MM.1S (cell line): Measurements from ENCODE around the gene TDRD7.

Experiments
- DNase-seq: peaks from one replicate; pipeline ENCODE4 v3.0.0-alpha.2; 2015
- H2AFZ ChIP-seq: fragments of 300-600 bp; sonication (generic); 2 replicates; pipeline ENCODE4 v1.6.0; 2016; ENCODE audit warnings: antibody characterized with exemption, low read length
- H3F3A ChIP-seq: fragments of 300-600 bp; sonication (generic); 2 replicates; pipeline ENCODE4 v1.6.1; 2016; ENCODE audit warnings: mild to moderate bottlenecking, antibody characterized with exemption, low read length, moderate library complexity, mixed read lengths; ENCODE audit not compliant: insufficient read depth
- H3K27ac ChIP-seq: fragments of 300-600 bp; sonication (generic); 2 replicates; pipeline ENCODE4 v1.5.1; 2016; ENCODE audit warnings: mild to moderate bottlenecking, low read length
- H3K27me3 ChIP-seq: fragments of 300-600 bp; sonication (generic); replicated peaks from 2 replicates; pipeline ENCODE4 v1.6.0; 2016; ENCODE audit warnings: low read length; ENCODE audit not compliant: insufficient read depth
- H3K36me3 ChIP-seq: fragments of 300-600 bp; sonication (generic); replicated peaks from 2 replicates; pipeline ENCODE4 v1.6.1; 2016; ENCODE audit warnings: mild to moderate bottlenecking, low read length, mixed read lengths; ENCODE audit not compliant: insufficient read depth
- H3K4me1 ChIP-seq: fragments of 300-600 bp; sonication (generic); 2 replicates; pipeline ENCODE4 v1.6.1; 2016; ENCODE audit warnings: low read length, mixed read lengths
- H3K4me2 ChIP-seq: fragments of 300-600 bp; sonication (generic); 2 replicates; pipeline ENCODE4 v1.6.0; 2016; ENCODE audit warnings: low read depth, low read length
- H3K4me3 ChIP-seq: fragments of 300-600 bp; sonication (generic); 2 replicates; pipeline ENCODE4 v1.5.1; 2016; ENCODE audit warnings: low read length, mixed read lengths
- H3K79me2 ChIP-seq: fragments of 300-600 bp; sonication (generic); 2 replicates; pipeline ENCODE4 v1.6.1; 2016; ENCODE audit warnings: mixed run types, low read length, mixed read lengths
- H3K9ac ChIP-seq: fragments of 300-600 bp; sonication (generic); 2 replicates; pipeline ENCODE4 v1.6.1; 2016; ENCODE audit warnings: low read length, mixed read lengths
- H3K9me2 ChIP-seq: fragments of 300-600 bp; sonication (generic); replicated peaks from 2 replicates; pipeline ENCODE4 v1.6.1; 2016; ENCODE audit warnings: mild to moderate bottlenecking, low read length, mixed read lengths; ENCODE audit not compliant: insufficient read depth
- H3K9me3 ChIP-seq: fragments of 300-600 bp; sonication (generic); replicated peaks from 2 replicates; pipeline ENCODE4 v1.6.1; 2016; ENCODE audit warnings: mild to moderate bottlenecking, low read length, mixed read lengths; ENCODE audit not compliant: insufficient read depth
- H4K20me1 ChIP-seq: fragments of 300-600 bp; sonication (generic); 2 replicates; pipeline ENCODE4 v1.6.1; 2016; ENCODE audit warnings: mild to moderate bottlenecking, low read length, moderate library complexity, mixed read lengths; ENCODE audit not compliant: insufficient read depth
- CTCF ChIP-seq: fragments of 300-600 bp; sonication (generic); IDR thresholded peaks from 2 replicates; pipeline ENCODE4 v1.5.1; 2016; ENCODE audit warnings: antibody characterized with exemption, low read length, mixed read lengths
- EZH2 ChIP-seq: fragments of 300-600 bp; sonication (generic); optimal IDR thresholded peaks from 2 replicates; pipeline ENCODE3; 2017; ENCODE audit warnings: low read depth, mild to moderate bottlenecking, antibody characterized with exemption, low read length, mixed read lengths
- EZH2phosphoT487 ChIP-seq: fragments of 300-600 bp; sonication (generic); IDR thresholded peaks from 2 replicates; pipeline ENCODE4 v1.6.1; 2018; ENCODE audit warnings: antibody characterized with exemption, low read length

TDRD7 gene

DNA sequence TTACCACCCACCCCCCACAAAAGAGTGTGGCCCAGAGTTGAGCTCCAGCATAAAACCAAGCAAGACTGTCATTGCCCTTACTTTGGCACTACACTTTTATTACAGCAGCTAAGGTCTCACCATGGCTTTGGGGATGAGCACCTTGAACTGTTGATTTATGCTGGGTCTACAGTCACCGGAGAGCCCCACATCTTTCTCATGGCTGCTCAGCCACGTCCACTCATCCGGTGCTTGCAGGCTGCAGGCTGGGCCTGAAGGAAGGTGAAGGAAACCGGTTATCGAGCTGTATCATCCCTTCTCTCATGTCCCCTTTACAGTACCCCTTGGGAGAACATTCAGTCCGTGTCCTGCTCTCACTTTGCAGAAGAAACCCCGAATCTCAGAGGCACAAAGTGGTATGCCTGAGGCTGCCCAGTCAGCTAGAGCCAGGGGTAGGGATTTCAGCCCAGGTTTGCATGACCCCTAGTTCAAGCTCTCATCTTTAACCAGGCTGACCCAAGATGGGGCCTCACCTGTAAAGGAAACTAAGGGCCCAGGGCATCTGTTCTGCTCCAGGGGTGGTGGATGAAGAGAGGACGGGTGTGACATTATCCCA, 101.2 kb downstream of the TDRD7 start:
- H3K79me2 ChIP-seq: no peaks in the 10 kb centered on the region
- TF ChIP-seq EZH2 (no peak), CTCF (no peak), EZH2phosphoT487 (no peak)

GRCh38 chr9:97514531-97514930, 102.6 kb downstream of the TDRD7 start:
- TF ChIP-seq CTCF: no peak
- no peak for TF ChIP-seq EZH2phosphoT487
- no peak for TF ChIP-seq EZH2
- no peaks in the 10 kb centered on the region for H3F3A ChIP-seq
- no peaks in the 10 kb centered on the region for H3K36me3 ChIP-seq

More for the DNA sequence above, 101.2 kb downstream of the TDRD7 start:
- Histone ChIP-seq H3K4me2 (no peak overlapping the region), H3K9me3 (no peaks in the 10 kb centered on the region), H3K9me2 (no peaks in the 10 kb centered on the region), H4K20me1 (no peaks in the 10 kb centered on the region), H3K4me3 (no peak overlapping the region), H3K9ac (no peak overlapping the region), H3K27ac (no peak overlapping the region), H3K36me3 (no peaks in the 10 kb centered on the region), H3K4me1 (peaks cover 13% of the 10 kb centered on the region), H2AFZ (no peak overlapping the region), H3F3A (no peaks in the 10 kb centered on the region), H3K27me3 (no peaks in the 10 kb centered on the region)
- no peak for DNase-seq

GRCh38 chr9:97515662-97516061, 103.8 kb downstream of the TDRD7 start:
- Histone ChIP-seq H3K4me1 (peaks cover 11% of the 10 kb centered on the region), H3K36me3 (no peaks in the 10 kb centered on the region), H2AFZ (no peak overlapping the region), H3K27ac (no peak overlapping the region), H3K4me2 (no peak overlapping the region), H4K20me1 (no peaks in the 10 kb centered on the region), H3K9ac (no peak overlapping the region), H3K9me2 (no peaks in the 10 kb centered on the region), H3K4me3 (no peak overlapping the region), H3K27me3 (no peaks in the 10 kb centered on the region), H3K9me3 (no peaks in the 10 kb centered on the region), H3K79me2 (no peaks in the 10 kb centered on the region), H3F3A (no peaks in the 10 kb centered on the region)
- no peak for DNase-seq
- no peak for TF ChIP-seq EZH2phosphoT487
- no peak for TF ChIP-seq CTCF
- TF ChIP-seq EZH2: no peak

More at GRCh38 chr9:97514531-97514930, 102.6 kb downstream of the TDRD7 start:
- Histone ChIP-seq H3K4me2 (no peak overlapping the region), H3K4me3 (no peak overlapping the region), H4K20me1 (no peaks in the 10 kb centered on the region), H3K9me3 (no peaks in the 10 kb centered on the region), H3K9ac (no peak overlapping the region), H3K4me1 (peaks cover 13% of the 10 kb centered on the region), H3K79me2 (no peaks in the 10 kb centered on the region), H3K27ac (no peak overlapping the region), H2AFZ (no peak overlapping the region), H3K9me2 (no peaks in the 10 kb centered on the region), H3K27me3 (no peaks in the 10 kb centered on the region)
- no peak for DNase-seq
